Measurements from ENCODE around the gene VANGL2. TPM values are rescaled to one million over a fixed set of nuclear protein-coding genes. Genes with fewer than 3 reads are reported as not detected.

The VANGL2 gene
- total RNA-seq, 2 donors from 2014 or later, result not detected

DNA sequence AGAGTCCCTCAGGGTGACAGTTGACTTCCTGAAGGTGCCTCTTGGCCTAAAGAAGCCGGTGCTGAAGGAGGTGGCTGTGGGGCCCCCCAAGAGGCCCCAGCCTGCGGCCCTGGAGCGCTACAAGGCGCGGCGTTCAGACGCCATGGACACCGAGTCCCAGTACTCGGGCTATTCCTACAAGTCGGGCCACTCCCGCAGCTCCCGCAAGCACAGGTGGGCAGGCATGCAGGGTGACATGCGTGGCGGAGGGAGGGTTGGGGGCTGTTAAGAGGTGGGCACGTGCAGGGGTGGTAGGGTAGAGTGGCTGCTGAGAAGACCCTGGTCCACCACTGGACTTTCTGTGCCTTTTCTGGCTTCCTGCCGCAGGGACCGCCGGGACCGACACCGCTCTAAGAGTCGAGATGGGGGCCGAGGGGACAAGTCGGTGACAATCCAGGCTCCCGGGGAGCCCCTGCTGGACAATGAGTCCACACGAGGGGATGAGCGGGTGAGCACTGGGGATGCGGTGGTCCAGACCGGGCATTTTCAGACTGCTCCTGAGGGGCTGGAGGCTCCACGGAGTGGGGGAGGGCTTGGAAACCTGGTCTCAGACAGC, 15.4 kb downstream of the VANGL2 start:
- no peak overlapping the region for H3K27ac Mint-ChIP-seq
- H3K36me3 Mint-ChIP-seq (ENCODE audit: low read depth), result no peaks in the 10 kb centered on the region
- no peak overlapping the region for H3K4me3 Mint-ChIP-seq
- H3K9me3 ChIP-seq (ENCODE audit: control insufficient read depth, low read length, poor library complexity, severe bottlenecking), result no peaks in the 10 kb centered on the region
- H3K4me1 Mint-ChIP-seq, result peaks cover 3% of the 10 kb centered on the region
- H3K27me3 Mint-ChIP-seq, result peaks cover 27% of the 10 kb centered on the region
- ATAC-seq (no peak), DNase-seq (no peak)

DNA sequence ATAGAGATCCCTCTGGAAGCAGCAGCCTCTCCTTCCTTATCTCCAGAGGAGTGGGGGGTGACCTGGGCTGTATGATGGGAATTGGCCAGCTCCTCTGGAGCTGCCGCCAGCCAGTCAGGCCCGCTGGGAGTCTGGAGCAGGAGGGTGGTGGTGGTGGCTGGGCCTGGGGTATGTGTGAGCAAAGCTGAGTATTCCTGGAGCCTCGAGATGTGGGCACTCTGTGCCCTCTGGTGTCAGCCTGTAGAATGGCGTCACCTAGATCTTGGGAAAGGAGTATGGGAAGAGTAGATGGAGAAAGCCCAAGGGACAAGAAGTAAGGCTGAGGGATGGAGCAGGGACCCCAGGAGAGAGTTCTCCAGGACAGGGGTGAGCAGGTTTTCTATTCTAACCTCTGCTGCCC, 16.0 kb downstream of the VANGL2 start:
- Mint-ChIP-seq H3K36me3 (ENCODE audit: low read depth) (no peaks in the 10 kb centered on the region), H3K4me1 (peaks cover 4% of the 10 kb centered on the region), H3K4me3 (no peak overlapping the region), H3K27ac (no peak overlapping the region), H3K27me3 (peaks cover 32% of the 10 kb centered on the region)
- H3K9me3 ChIP-seq (ENCODE audit: control insufficient read depth, low read length, poor library complexity, severe bottlenecking), result no peaks in the 10 kb centered on the region
- DNase-seq, result no peak
- no peak for ATAC-seq

- Mint-ChIP-seq H3K4me1 (peaks cover 2% of the 10 kb centered on the region), H3K4me3 (no peak overlapping the region), H3K27me3 (peaks cover 42% of the 10 kb centered on the region), H3K27ac (no peak overlapping the region), H3K36me3 (ENCODE audit: low read depth) (no peaks in the 10 kb centered on the region)
- ATAC-seq (no peak), DNase-seq (no peak)
- H3K9me3 ChIP-seq (ENCODE audit: control insufficient read depth, low read length, poor library complexity, severe bottlenecking), result no peaks in the 10 kb centered on the region
Measured at GRCh38 chr1:160418483-160418882, 18.1 kb downstream of the VANGL2 start.

- H3K36me3 Mint-ChIP-seq (ENCODE audit: low read depth), result peaks cover 2% of the 10 kb centered on the region
- H3K27ac Mint-ChIP-seq, result no peak overlapping the region
- no peak for DNase-seq
- no peak for ATAC-seq
- H3K27me3 Mint-ChIP-seq, result peaks cover 45% of the 10 kb centered on the region
- no peak overlapping the region for H3K4me3 Mint-ChIP-seq
- H3K9me3 ChIP-seq (ENCODE audit: control insufficient read depth, low read length, poor library complexity, severe bottlenecking), result no peaks in the 10 kb centered on the region
- H3K4me1 Mint-ChIP-seq, result peaks cover 4% of the 10 kb centered on the region
Measured at GRCh38 chr1:160419150-160419837, 18.9 kb downstream of the VANGL2 start.

GRCh38 chr1:160419838-160420169, 19.4 kb downstream of the VANGL2 start:
- H3K4me1 Mint-ChIP-seq, result peaks cover 7% of the 10 kb centered on the region
- ATAC-seq (no peak), DNase-seq (no peak)
- no peak overlapping the region for H3K4me3 Mint-ChIP-seq
- no peaks in the 10 kb centered on the region for H3K9me3 ChIP-seq (ENCODE audit: control insufficient read depth, low read length, poor library complexity, severe bottlenecking)
- H3K36me3 Mint-ChIP-seq (ENCODE audit: low read depth), result peaks cover 3% of the 10 kb centered on the region
- H3K27me3 Mint-ChIP-seq, result peaks cover 43% of the 10 kb centered on the region
- H3K27ac Mint-ChIP-seq, result no peak overlapping the region

DNA sequence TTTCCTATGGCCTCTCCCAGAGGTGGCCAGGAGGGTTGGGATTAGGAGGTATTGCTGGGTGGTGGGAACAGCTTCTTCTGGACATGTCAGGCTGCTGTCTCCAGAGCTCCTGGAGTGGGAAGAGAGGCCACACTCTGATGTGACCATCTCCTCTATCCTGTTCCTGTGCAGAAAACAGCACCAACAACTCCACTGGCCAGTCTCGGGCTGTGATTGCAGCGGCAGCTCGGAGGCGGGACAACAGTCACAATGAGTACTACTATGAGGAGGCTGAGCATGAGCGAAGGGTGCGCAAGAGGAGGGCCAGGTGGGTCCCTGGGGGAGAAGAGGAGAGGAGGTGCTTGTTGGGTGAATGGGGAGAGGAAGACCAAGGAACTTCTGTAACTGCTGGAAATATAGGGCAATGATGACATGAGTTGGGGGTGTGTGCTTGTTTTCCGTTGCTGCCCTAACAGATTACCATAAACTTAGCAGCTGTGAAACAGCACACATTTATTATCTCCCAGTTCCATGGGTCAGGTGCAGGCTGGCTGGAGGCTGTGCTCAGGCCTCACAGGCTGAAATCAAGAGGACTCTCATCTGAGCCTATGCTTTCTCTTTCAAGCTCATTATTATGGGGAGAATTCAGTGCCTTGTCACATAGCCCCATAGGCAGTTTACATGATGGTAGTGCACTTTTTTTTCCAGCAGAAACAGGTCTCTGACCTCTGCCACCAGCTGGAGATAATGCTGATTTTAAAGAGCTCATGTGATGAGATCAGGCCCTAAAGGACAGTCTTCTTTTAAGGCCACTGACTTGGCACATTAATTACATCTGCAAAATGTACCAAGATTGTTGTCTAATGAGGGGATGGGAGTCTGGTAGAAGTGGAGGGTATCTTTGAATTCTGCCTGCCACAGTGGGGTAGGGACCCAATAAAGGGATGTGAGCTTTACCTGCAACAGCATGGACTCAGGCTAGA, 20.8 kb downstream of the VANGL2 start:
- peaks cover 7% of the 10 kb centered on the region for H3K4me1 Mint-ChIP-seq
- H3K27ac Mint-ChIP-seq, result no peak overlapping the region

DNA sequence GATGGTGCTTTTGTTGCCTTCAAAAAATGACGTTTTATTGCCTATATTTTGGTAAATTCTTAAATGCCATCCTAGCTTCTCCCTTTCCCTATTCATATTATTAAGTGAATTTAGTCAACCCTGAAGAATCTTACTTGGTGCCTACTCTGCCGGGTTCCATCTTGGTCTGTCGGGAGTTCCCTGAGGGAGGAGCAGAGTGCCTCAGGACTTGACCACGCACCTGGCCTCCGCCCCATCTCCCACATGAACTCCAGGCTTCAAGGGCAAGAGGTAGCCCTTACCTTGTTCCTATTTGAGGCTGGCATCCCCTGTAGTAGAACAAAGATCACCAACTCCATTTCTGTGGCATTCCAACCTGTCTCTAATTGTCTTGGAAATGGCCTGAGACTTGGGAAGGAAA, 21.5 kb downstream of the VANGL2 start:
- Mint-ChIP-seq H3K27me3 (peaks cover 38% of the 10 kb centered on the region), H3K27ac (no peak overlapping the region), H3K36me3 (ENCODE audit: low read depth) (peaks cover 3% of the 10 kb centered on the region)

More for the DNA sequence above, 20.8 kb downstream of the VANGL2 start:
- Mint-ChIP-seq H3K36me3 (ENCODE audit: low read depth) (peaks cover 3% of the 10 kb centered on the region), H3K4me3 (peak overlapping the region; percentile 59), H3K27me3 (peaks cover 38% of the 10 kb centered on the region)
- H3K9me3 ChIP-seq (ENCODE audit: control insufficient read depth, low read length, poor library complexity, severe bottlenecking), result no peaks in the 10 kb centered on the region
- no peak for DNase-seq
- ATAC-seq, result no peak

GRCh38 chr1:160423966-160424365, 23.6 kb downstream of the VANGL2 start:
- H3K4me3 Mint-ChIP-seq, result no peak overlapping the region
- no peaks in the 10 kb centered on the region for H3K9me3 ChIP-seq (ENCODE audit: control insufficient read depth, low read length, poor library complexity, severe bottlenecking)
- H3K27ac Mint-ChIP-seq, result no peak overlapping the region
- DNase-seq (no peak), ATAC-seq (no peak)
- peaks cover 21% of the 10 kb centered on the region for H3K4me1 Mint-ChIP-seq
- H3K36me3 Mint-ChIP-seq (ENCODE audit: low read depth), result peaks cover 3% of the 10 kb centered on the region
- H3K27me3 Mint-ChIP-seq, result peaks cover 34% of the 10 kb centered on the region

More for the DNA sequence above, 21.5 kb downstream of the VANGL2 start:
- no peak overlapping the region for H3K4me3 Mint-ChIP-seq
- peaks cover 7% of the 10 kb centered on the region for H3K4me1 Mint-ChIP-seq
- ATAC-seq (no peak), DNase-seq (no peak)
- no peaks in the 10 kb centered on the region for H3K9me3 ChIP-seq (ENCODE audit: control insufficient read depth, low read length, poor library complexity, severe bottlenecking)

DNA sequence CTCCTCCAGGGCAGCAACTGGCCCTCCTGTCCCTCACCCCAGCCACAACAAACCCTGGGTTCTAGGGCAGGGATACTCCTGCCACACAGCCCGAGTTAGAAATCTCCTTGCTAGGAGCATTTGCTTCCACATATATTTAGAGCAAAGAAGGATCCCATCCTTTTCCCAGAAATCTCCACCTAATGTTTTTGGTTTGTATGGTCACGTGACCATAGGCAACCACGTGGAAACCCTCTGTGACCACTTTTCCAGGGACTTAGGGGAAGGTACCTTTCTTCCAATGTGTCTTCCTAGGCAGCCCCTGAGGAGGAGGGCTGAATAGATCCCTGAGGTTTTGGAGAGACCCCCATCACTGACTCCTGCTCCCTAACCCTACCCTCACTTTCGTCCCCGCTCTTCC, 25.5 kb downstream of the VANGL2 start:
- DNase-seq (no peak), ATAC-seq (no peak)
- Mint-ChIP-seq H3K4me1 (peaks cover 32% of the 10 kb centered on the region), H3K36me3 (ENCODE audit: low read depth) (peaks cover 3% of the 10 kb centered on the region), H3K27me3 (peaks cover 17% of the 10 kb centered on the region), H3K27ac (peak overlapping the region; percentile 82), H3K4me3 (no peak overlapping the region)
- no peaks in the 10 kb centered on the region for H3K9me3 ChIP-seq (ENCODE audit: control insufficient read depth, low read length, poor library complexity, severe bottlenecking)

GRCh38 chr1:160427625-160428024, 27.3 kb downstream of the VANGL2 start:
- no peak for ATAC-seq
- H3K9me3 ChIP-seq (ENCODE audit: control insufficient read depth, low read length, poor library complexity, severe bottlenecking), result no peaks in the 10 kb centered on the region
- H3K27me3 Mint-ChIP-seq, result peaks cover 4% of the 10 kb centered on the region
- peaks cover 3% of the 10 kb centered on the region for H3K36me3 Mint-ChIP-seq (ENCODE audit: low read depth)
- no peak for DNase-seq
- H3K4me1 Mint-ChIP-seq, result peaks cover 41% of the 10 kb centered on the region
- no peak overlapping the region for H3K4me3 Mint-ChIP-seq
- peak overlapping the region; percentile 88 for H3K27ac Mint-ChIP-seq

GRCh38 chr1:160428053-160428452, 27.7 kb downstream of the VANGL2 start:
- DNase-seq (no peak), ATAC-seq (no peak)
- H3K36me3 Mint-ChIP-seq (ENCODE audit: low read depth), result peaks cover 3% of the 10 kb centered on the region
- peak overlapping the region; percentile 88 for H3K27ac Mint-ChIP-seq
- H3K4me3 Mint-ChIP-seq, result peak overlapping the region; percentile 57
- H3K27me3 Mint-ChIP-seq, result peaks cover 4% of the 10 kb centered on the region
- H3K4me1 Mint-ChIP-seq, result peaks cover 45% of the 10 kb centered on the region
- no peaks in the 10 kb centered on the region for H3K9me3 ChIP-seq (ENCODE audit: control insufficient read depth, low read length, poor library complexity, severe bottlenecking)

- ATAC-seq, result peak; percentile 61
- DNase-seq, result no peak
- Mint-ChIP-seq H3K27ac (peak overlapping the region; percentile 88), H3K27me3 (peaks cover under 1% of the 10 kb centered on the region), H3K36me3 (ENCODE audit: low read depth) (peaks cover 3% of the 10 kb centered on the region), H3K4me1 (peaks cover 46% of the 10 kb centered on the region), H3K4me3 (peak overlapping the region; percentile 75)
- H3K9me3 ChIP-seq (ENCODE audit: control insufficient read depth, low read length, poor library complexity, severe bottlenecking), result no peaks in the 10 kb centered on the region
Measured at GRCh38 chr1:160428655-160429054, 28.3 kb downstream of the VANGL2 start.

DNA sequence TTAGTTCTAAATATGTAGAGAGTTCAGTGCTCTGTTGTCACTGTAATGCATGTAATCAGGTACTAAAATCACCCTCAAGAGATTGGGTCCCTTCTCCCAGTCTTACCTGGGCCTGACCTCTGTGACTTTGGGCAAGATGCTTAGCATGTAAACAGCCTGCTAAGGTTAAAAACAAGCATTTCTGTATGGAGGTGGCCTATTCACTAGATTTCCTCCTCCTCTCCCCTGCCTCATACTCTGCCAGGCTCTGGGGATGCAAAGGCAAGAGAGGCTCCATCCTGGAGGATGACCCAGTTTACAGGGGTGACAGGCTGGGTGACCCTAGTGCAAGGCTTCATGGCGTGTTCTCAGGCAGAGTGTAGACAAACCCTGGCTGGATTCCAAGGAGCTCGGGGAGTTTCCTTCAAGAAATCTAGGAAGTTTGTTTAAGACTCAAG, 28.8 kb downstream of the VANGL2 start:
- Mint-ChIP-seq H3K4me3 (peak overlapping the region; percentile 64), H3K27ac (peak overlapping the region; percentile 88), H3K27me3 (no peaks in the 10 kb centered on the region), H3K36me3 (ENCODE audit: low read depth) (peaks cover 2% of the 10 kb centered on the region), H3K4me1 (peaks cover 46% of the 10 kb centered on the region)
- ATAC-seq (peak; percentile 47), DNase-seq (no peak)
- no peaks in the 10 kb centered on the region for H3K9me3 ChIP-seq (ENCODE audit: control insufficient read depth, low read length, poor library complexity, severe bottlenecking)
